NCI-H2196 treated with DMSO at 0.1 percent for 48 hours (cell line): ENCODE data around the gene SIGLEC14.
A peak's percentile ranks its signal among the peaks of the same experiment; 100 is the strongest.
"Not testable (repeated sequence)": the region's sequence is repeated elsewhere in the genome, so short reads cannot be mapped to it uniquely, and the experiment has no call there.

Source experiments
- DNase-seq: peaks from one replicate; lab custom pipeline; 2025; ENCODE audit not compliant: unreplicated experiment; lab: John Stamatoyannopoulos, UW

Gene SIGLEC14

DNA sequence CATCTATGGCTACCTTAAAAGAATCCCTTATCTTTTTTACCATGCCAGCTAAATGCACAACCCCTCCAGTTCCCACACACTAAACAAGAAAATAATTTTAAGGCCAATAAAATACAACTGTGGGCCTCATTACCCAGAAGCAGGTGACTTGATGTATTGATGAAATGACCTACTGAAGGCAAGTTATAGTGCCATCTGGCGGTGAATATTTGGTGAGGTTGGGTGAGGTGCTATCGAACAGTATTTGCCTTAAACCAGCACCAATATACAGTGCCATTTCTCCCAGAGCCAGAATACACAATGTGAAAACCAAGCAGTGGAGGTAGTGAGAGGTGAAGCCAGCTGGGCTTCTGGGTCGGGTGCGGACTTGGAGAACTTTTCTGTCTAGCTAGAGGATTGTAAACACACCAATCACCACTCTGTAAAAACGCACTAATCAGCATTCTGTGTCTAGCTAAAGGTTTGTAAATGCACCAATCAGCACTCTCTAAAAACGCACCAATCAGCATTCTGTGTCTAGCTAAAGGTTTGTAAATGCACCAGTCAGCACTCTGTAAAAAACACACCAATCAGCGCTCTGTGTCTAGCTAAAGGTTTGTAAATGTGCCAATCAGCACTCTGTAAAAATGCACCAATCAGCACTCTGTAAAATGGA, 29.4 kb upstream of the SIGLEC14 start:
- not testable (repeated sequence) for DNase-seq

DNA sequence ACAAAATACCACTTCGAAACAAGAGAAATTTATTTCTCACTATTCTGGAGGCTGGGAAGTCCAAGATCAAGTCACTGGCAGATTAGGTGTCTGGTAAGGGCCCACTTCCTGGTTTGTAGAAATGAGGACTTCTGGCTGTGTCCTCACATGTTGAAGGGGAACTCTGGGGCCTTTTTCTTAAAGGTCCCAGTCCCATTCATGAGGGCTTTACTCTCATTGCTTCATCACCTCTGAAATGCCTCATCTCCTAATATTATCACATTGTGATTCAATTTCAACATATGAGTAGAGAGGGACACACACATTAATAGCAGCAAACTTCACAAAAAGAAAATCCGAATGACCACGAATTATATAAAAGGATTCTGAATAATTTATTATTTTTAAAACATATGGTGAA, 21.6 kb upstream of the SIGLEC14 start:
- no peak for DNase-seq

- DNase-seq, result no peak
Observed at GRCh38 chr19:51664997-51665396, 18.4 kb upstream of the SIGLEC14 start.

DNA sequence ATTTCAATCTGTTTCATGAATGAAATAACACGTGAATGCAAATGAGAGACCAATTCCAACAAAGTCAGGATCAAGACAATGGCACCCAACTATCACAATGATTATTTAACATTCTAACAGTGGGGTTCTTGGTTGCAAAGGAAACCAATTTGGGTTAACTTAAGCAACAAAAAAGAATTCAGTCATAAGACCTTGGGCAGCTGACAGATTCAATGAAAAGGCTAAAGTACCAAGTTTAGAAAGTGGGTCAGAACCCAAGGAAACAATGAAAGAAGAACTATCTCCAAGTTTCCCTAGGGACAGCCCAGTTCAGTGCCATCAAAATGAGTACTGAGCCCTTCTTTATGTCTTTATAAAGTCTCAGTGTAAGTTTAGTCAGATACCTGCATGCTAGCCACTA, 17.5 kb upstream of the SIGLEC14 start:
- no peak for DNase-seq

- DNase-seq, result no peak
Observed at GRCh38 chr19:51663650-51664049, 17.0 kb upstream of the SIGLEC14 start.

- peak; percentile 22 for DNase-seq
Observed at GRCh38 chr19:51660975-51661600, 14.5 kb upstream of the SIGLEC14 start.

DNA sequence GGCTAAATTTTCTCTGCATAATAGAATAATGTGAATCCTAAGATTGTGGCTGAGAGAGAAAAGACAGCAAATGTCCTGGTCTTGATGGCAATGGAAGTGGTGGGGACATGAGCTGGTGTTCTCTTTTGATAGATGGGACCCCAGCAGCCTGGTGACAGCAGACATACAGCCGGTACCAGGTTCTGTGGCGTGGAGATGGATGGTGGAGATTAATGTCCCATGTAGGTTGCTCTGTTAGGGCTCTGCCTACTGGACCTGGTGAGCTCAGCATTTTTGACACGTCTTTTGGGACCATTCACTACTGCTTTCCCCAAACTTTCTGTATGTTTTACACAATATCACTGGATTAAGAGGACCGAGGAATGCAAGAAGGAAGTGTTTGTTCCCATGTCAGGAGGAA, 8.2 kb upstream of the SIGLEC14 start:
- DNase-seq, result no peak

DNA sequence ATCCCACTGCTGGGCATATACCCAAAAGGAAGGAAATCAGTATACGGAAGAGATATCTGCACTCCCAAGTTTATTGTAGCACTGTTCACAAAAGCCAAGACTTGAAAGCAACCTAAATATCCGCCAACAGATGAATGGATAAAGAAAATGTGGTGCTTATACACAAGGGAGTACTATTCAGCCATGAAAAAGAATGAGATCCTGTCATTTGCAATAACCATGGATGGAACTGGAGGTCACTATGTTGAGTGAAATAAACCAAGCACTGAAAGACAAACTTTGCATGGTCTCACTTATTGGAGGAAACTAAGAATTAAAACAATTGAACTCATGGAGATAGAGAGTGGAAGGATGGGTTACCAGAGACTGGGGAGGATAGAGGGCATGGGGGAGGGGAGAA, 6.5 kb upstream of the SIGLEC14 start:
- no peak for DNase-seq

DNA sequence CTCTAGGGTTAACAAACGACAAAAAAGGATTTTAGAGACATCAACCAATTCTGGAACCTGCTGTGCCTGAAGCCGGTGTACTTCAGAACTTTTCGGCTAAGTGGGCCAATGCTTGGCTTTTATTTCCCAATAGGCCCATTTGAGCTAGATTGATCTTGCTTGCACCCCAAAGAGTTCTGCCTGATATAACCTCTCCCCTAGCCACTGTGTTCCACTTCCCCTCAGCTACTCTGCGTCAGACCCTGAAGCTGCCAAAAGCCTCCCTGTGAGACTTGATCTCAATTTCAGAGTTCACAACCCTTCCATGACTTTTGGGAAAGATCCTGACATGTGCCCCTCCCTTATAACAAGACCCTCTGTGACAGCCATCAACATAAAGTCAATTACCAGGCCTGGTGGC, 5.6 kb upstream of the SIGLEC14 start:
- DNase-seq, result no peak

GRCh38 chr19:51651216-51651846, 4.7 kb upstream of the SIGLEC14 start:
- no peak for DNase-seq

- no peak for DNase-seq
Observed at GRCh38 chr19:51647318-51647717, 693 bp upstream of the SIGLEC14 start.

DNA sequence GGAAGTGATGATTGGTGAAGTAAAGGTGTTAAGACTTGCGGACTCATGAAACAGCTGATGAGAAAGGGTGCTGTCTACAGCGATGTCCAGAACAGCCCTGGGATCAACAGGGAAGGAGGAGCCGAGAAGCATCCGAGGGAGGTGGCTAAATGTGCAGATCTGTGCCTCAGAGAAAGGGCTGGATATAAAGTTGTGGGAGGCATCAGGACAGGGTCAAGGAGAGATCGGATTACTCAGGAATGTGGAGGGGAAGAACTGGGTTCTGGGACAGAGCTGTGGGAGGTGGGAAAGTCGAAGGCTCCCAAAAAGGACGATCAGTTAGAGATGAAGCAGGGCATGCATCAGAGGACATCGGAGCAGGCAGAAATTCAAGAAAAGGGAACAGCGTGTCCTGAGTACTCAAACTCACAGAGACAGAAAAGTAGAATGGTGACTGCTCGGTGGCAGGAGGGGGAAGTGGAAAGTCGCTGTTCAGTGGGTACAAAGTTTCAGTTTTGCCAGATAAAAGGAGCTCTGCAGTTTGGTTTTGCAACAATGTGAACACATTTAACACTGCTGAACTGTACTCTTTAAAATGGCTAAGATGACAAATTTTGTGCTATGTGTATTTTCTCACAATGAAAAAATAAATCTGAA, 1.9 kb downstream of the SIGLEC14 start:
- no peak for DNase-seq

DNA sequence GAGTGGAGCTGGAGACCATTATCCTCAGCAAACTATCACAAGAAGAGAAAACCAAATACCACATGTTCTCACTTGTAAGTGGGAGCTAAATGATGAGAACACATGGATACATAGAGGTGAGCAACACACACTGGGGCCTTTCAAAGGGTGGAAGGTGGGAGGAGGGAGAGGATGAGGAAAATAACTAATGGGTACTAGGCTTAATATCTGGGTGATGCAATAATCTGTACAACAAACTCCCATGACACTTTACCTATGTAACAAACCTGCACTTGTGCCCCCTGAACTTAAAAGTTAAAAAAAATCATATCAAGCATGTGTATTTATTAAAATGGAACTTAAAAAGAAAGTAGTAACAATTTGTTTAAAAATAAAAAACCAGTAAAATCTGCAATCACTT, 5.0 kb downstream of the SIGLEC14 start:
- DNase-seq, result no peak

- no peak for DNase-seq
Observed at GRCh38 chr19:51640386-51640785, 6.2 kb downstream of the SIGLEC14 start.

DNA sequence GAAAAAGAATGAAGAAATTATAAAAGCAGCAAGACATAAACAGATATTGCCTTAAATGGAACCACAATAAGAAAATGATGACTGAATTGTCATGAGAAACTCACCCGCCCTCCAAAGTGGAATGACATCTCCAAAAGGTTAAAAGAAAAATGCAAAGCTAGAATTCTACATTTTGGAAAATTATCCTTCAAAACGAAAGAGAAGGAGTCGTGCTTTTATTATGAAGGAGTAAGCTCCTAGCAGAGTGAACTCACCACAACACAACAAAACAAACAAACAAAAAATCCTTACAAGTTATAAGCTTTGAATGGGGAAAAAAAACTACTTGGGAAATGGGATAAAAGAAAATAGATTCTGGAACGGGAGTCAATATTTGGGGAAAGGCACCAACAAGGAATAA, 6.7 kb downstream of the SIGLEC14 start:
- DNase-seq, result no peak

GRCh38 chr19:51637362-51637978, 9.2 kb downstream of the SIGLEC14 start:
- no peak for DNase-seq

DNA sequence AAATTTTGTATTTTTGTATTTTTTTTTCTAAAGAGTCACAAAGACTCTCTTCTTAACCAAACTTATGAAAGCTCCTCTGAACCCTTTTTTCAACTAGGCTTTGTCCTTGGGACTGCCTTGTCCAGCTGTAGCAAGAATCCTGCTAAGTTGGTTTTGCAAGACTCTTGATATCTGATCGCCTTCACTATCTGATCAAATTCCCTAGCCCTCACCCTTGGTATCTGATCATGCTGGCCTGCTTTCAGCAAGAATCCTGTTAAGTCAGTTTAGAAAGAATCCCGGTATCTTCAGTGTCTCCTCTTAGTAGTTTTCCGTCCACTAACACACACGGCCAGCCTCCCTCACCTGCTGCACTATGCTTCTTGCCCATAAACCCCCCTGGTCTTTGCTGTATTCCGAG, 14.5 kb downstream of the SIGLEC14 start:
- no peak for DNase-seq

DNA sequence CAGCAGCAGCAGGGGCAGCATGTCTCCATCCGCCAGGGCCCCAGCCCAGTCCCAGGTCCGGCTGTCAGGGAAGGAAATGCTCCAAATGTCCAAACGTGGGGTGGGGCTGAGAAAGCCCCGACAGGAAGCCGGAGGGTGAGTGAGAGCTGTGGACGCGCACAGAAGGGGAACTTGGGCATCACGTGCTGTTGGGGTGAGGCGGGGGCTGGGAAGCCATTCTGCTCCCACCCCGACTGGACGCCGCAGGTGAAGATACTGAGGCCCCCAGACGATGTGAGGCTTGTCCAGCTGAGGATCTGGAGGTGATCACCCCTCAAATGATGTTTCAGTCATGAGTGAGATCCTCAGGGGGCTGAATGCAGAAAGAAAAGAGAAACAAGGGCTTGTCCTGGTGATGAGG, 16.3 kb downstream of the SIGLEC14 start, which contains the start of gene SIGLEC5:
Gene SIGLEC5, minus strand, starts transcription at position 87 of the 400 bp plus-strand sequence. Its CDS starts 66 bp downstream, at position 21.
- not testable (repeated sequence) for DNase-seq

DNA sequence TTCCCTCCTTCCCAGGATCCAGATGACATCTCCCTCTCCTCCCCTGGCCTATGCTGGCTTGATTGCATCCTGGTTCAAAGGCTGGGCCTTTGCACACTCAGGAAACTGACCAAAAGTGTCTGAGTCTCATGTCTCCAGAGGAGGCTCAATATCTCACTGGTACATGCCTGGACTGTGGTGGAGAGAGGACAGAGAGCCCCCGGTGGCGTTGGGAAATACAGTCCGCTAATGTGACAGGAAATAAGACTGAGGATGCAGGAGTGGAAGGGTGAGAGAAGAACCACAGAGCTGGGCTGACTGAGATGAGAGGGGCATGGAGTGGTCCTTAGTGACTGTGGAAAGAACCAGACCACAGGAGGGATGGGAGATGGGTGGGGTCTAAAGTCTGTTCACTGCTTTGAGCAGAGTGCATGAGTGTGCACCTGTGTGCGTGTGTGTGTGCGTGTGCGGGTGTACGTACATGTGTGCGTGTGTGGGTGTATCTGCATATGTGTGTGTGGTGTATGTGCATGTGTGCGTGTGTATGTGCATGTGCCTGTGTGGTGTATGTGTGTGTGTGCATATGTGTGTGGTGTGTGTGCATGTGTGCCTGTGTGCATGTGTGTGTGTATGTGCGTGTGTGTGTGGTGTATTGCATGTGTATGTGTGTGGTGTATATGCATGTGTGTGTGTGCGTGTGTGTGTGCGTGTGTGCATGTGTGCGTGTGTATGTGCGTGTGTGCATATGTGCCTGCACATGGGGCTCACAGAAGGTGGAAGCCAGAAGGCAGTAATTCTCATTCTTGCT, 18.3 kb downstream of the SIGLEC14 start:
- DNase-seq, result no peak

GRCh38 chr19:51627491-51628138, 19.0 kb downstream of the SIGLEC14 start:
- DNase-seq, result no peak
